AML-193 (cell line): ENCODE results near the gene ERBB3.
A peak's percentile ranks its signal among the peaks of the same experiment; 100 is the strongest.
"Not testable (repeated sequence)": the region's sequence is repeated elsewhere in the genome, so short reads cannot be mapped to it uniquely, and the experiment has no call there.

ENCODE experiments used
- DNase-seq, 2 experiments: peaks; one replicate each; lab custom pipeline; 2025; lab: John Stamatoyannopoulos, UW

ERBB3 gene

GRCh38 chr12:56114084-56114483, 34.1 kb downstream of the ERBB3 start:
- no peak for DNase-seq

- DNase-seq: no peak
Observed at GRCh38 chr12:56115329-56115728, 35.4 kb downstream of the ERBB3 start.

DNA sequence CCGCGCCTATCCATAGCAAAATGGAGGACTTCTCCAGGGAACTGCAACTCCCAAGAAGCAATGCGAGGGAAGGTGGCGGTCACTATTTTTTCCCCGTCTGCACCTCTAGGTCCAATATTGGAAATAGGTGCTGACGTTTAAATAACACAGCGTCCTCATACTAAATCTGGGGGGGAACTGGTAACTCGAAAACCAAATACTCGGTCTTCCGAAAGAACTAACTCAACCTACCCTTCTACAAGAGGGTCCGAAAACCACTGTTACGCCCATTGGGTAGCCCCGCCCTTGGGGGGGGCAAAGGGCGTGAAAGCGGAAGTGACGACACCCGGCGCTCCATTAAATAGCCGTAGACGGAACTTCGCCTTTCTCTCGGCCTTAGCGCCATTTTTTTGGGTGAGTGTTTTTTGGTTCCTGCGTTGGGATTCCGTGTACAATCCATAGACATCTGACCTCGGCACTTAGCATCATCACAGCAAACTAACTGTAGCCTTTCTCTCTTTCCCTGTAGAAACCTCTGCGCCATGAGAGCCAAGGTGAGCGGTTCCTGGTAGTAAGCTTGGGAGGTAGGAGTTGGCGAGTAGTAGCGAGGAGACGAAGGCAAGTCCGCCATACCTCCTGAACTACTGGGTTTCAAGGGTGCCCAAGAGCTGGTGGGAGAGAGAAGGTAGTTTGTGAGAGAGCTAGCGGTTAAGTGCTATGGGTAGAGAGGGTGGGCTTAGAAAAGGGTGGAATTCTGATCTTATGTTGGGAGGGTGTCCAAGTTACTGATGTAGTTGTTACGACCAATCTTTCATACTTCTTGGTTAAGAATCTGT, 36.5 kb downstream of the ERBB3 start, which contains the start of gene RPL41:
Gene RPL41 (plus strand): TSS at position 367 of the 815 bp plus-strand sequence.
- peak; percentile 86 to 87 for DNase-seq

GRCh38 chr12:56117082-56117706, 37.2 kb downstream of the ERBB3 start:
- DNase-seq: not testable (repeated sequence)

DNA sequence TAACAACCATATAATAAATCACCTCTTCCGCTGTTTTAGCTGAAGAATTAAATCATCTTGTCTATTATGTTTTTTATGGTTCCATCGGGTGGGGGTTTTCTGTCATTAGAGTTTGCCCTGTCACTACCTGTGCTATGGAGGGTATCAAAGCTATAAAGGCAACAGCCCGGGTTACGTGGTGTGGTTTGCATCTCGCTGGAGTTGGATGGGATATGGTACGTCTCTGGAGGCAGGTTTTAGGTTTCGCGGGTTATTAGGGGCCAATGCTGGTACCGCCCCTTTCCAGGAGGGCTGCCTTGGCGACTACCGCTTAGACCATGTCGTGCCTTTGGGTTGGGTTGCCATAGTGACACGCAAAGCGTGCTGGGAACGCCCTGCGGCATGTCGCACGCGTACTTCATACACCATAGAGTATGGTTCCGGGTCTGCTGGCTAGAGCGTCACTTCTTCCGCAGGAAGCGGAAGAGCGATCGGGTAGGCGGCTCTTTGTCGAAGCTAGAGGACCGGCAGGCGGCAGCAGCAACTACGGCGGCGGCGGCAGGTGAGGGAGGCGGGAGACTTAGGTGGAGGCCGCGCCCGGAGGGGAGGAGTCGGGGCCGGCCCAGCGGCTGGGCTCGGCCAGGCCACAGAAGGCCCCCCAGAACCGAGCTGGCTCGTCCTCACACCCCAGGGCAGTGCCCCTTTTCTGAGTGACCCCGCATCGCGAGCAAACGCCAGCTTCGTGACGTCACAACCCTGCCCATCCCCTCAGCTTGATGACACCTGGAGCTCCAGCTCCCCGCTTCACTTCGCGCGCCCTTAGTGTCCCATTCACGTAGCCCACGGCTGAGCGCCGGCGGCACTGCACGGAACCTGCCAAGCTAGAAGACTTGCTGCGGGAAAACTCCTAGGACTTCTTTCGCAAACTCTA, 38.1 kb downstream of the ERBB3 start, which contains the start of gene ZC3H10:
Gene ZC3H10 (plus strand): TSS at position 489 of the 910 bp plus-strand sequence. CDS start 2,297 bp downstream, outside the sequence.
- DNase-seq: peak; percentile 98

GRCh38 chr12:56118688-56119357, 38.9 kb downstream of the ERBB3 start:
- DNase-seq: no peak

DNA sequence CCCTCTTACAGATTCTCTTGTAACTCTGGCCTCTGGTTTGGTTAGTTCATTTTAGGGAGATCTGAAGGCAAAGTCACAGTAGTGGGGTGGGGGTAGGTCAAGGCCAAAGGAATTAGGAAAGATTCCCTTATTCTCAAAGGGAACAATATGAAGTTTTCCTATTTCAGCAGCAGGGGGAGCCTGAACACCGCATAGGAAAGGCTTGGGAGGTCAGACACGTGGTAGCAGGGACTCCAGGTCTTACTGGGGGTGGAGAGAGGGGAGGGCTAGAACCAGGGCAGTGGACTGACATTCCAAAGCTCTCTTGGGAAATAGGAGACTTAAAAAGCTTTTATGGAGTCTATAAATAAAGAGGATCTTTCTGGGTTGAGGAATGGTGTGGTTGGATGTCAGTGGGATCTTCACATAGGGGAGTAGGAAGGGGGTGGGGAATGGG, 39.4 kb downstream of the ERBB3 start:
- peak; percentile 73 to 77 for DNase-seq

DNA sequence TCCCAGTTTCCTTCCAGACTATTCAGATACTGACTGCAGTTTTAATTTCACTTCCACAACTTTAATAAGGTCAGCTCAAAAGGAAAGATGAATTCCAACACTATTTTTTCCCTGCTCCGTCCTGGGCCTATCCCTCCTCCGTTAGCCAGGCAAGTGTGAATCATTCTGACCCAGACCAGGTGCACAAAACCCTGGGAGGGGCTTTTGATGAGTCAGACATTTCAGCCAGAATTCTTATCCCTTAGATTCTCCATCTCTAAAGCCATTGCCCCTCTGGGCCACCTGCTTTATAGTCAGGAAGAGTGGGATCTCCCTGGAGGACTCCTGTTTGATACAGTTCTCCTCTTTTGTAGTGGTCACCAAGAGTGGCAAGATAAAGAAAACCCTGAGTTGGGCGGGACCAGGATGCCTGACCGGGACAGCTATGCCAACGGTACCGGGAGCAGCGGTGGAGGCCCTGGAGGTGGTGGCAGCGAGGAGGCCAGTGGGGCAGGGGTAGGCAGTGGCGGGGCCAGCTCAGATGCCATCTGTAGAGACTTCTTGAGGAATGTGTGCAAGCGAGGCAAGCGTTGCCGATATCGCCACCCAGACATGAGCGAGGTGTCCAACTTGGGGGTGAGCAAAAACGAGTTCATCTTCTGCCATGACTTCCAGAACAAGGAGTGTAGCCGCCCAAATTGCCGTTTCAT, 40.3 kb downstream of the ERBB3 start:
- no peak for DNase-seq

DNA sequence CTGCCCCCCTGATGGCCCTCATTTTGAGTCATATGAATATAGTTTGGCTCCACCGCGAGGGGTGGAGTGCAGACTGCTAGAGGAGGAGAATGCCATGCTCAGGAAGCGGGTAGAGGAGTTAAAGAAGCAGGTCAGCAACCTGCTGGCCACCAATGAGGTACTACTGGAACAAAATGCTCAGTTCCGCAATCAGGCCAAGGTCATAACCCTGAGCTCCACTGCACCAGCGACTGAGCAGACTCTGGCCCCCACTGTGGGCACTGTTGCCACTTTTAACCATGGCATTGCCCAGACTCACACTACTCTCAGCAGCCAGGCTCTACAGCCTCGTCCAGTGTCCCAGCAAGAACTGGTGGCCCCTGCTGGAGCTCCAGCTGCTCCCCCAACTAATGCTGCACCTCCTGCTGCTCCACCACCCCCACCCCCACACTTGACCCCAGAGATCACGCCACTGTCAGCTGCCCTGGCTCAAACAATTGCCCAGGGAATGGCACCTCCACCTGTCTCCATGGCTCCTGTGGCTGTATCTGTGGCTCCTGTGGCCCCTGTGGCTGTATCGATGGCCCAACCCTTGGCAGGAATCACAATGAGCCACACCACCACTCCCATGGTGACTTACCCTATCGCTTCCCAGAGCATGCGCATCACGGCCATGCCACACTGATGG, 41.4 kb downstream of the ERBB3 start:
- no peak for DNase-seq

- DNase-seq: no peak
Observed at GRCh38 chr12:56122637-56123036, 42.7 kb downstream of the ERBB3 start.

DNA sequence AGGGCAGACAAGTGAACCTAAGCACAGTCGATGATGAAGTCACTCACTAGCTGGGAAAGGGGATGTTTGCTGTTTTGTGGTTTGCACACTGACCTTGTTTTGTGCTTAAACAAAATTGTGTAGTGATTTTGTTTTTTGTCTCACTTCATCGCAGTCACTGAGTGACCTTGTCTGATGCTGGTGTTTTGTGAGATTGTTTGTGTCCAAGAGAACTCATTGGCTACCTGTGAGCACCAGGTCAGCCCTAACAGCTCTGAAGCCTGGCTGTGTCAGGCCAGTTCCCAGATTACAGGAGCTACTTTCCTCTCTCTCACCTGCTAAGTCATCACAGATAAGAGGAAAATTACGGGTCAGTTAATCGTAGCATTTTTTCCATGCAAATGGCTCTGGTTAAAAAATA, 44.2 kb downstream of the ERBB3 start:
- no peak for DNase-seq

DNA sequence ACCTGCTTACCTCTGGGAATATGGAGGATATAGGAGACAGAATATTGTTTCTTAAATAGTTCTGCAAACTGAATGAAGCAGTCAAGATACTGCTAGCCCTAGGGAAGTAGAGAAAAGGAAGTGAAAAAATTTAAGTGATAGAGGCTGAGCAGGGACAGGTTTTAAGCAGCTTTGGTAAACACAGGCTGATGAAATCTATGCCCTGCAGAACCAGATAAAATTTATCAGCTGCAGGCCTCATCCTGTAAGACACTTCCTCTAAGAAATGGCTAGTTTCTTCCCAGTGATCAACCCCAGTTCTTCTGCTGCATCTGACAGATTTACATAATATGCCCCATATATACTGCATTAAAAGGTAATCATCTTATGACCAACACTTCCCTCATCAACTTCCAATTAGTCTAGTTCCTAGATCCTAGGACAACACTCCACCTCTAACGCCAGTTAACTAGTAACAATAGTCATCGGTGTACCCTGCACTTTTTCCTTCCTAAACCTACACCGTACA, 46.8 kb downstream of the ERBB3 start:
- peak; percentile 30 to 54 for DNase-seq

DNA sequence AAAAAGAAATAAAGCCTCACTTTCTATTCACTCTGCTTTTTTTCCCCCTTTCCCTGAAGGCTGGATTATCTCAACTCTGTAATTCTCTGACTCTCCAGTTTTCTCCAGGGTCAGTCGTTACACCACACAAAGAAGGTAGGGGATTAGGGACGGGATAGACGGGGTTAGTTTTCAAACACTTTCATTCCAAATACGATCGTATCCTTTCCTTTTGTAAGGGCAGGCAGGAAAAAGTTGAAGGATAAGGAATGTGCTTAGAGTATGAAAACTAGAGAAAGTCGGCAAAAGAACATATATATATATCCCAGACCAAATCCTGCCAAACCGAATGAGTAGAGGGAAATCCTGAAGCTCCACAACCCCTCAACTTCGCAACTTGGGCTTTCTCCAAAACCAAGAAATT, 47.5 kb downstream of the ERBB3 start:
- DNase-seq: no peak

GRCh38 chr12:56127888-56128669, 48.1 kb downstream of the ERBB3 start, which contains the start of gene ESYT1:
Gene ESYT1 (plus strand): TSS chr12:56128267. CDS start chr12:56128320, 53 bp downstream.
- DNase-seq: peak; percentile 98

GRCh38 chr12:56128670-56129205, 48.8 kb downstream of the ERBB3 start:
- no peak for DNase-seq

- peak; percentile 58 to 77 for DNase-seq
Observed at GRCh38 chr12:56129206-56129941, 49.4 kb downstream of the ERBB3 start.

DNA sequence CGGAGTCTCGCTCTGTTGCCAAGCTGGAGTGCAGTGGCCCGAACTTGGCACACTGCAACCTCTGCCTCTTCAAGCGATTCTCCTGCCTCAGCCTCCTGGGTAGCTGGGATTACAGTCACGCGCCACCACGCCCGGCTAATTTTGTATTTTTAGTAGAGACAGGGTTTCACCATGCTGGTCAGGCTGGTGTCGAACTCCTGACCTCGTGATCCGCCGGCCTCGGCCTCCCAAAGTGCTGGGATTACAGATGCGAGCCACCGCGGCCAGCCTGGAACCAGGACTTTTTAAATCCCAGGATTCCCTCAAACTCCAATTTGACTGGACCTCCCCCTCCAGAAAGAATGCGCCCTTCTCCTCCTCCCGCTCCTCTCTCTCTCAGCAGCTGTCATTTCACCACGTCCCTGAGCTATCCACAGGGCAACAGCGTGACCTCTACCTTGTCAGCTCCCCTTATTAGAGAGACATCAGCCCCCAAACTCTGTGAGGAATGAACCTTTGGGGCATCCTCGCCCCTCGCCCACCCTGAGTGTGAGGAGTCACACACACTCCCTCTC, 50.1 kb downstream of the ERBB3 start:
- DNase-seq: no peak

- no peak for DNase-seq
Observed at GRCh38 chr12:56130876-56131275, 50.9 kb downstream of the ERBB3 start.
